Chondrocyte (in vitro differentiated cells): ENCODE results near the gene HTR1E. TPM values are rescaled to one million over a fixed set of nuclear protein-coding genes. Genes with fewer than 3 reads are reported as not detected.

Experiments used
- DNase-seq: peaks from one replicate; pipeline ENCODE4 v3.0.0; 2021; ENCODE audit warnings: mixed read lengths, low spot score
- H3K27ac Mint-ChIP-seq: one replicate; pipeline ENCODE4 v1.8.0; 2021; ENCODE audit warnings: mild to moderate bottlenecking, moderate library complexity, mixed read lengths; ENCODE audit not compliant: unreplicated experiment
- H3K27me3 Mint-ChIP-seq: 2 replicates; pipeline ENCODE4 v1.8.0; 2021; ENCODE audit warnings: low read depth, mixed read lengths
- H3K36me3 Mint-ChIP-seq: 2 replicates; pipeline ENCODE4 v1.8.0; 2021; ENCODE audit warnings: low read depth, mixed read lengths
- H3K4me1 Mint-ChIP-seq: 2 replicates; pipeline ENCODE4 v1.8.0; 2021; ENCODE audit warnings: low read depth, mild to moderate bottlenecking, mixed read lengths
- H3K4me3 Mint-ChIP-seq: one replicate; pipeline ENCODE4 v1.8.0; 2021; ENCODE audit warnings: mild to moderate bottlenecking, moderate library complexity, mixed read lengths; ENCODE audit not compliant: unreplicated experiment
- H3K9me3 Mint-ChIP-seq: 2 replicates; pipeline ENCODE4 v1.8.0; 2021; ENCODE audit warnings: low read depth, mixed read lengths
- total RNA-seq: library from RNA; stranded (reverse); gene quantifications from 3 replicates; pipeline ENCODE4 v1.2.1, GENCODE V29; 2021
- TF ChIP-seq, protein P1 (sequence below): fragments of 200-600 bp; sonication (generic); IDR thresholded peaks from 2 replicates; pipeline ENCODE4 v1.5.0; 2021; ENCODE audit warnings: antibody characterized with exemption, mild to moderate bottlenecking, moderate library complexity

The HTR1E gene
- total RNA-seq, 1 donor from 2014 or later: not detected

DNA sequence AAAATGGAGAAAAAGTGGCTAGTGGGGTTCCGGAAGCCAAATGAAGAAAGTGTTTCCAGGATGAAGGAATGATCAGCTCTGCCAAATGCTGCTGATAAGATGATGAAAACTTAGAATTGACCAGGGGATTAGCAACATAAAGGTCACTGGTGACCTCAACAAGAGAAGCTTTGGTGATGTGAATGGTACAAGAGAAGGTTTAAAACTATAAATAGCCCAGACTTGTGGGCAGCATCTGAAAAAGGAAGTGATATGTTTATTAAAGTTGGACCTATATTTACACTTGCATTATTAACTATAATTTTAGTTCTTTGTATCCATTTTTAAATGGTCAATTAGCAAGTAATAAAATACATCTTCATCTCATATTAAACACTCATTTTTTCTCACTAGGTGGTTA lies 112.5 kb downstream of the HTR1E start:
- Mint-ChIP-seq H3K9me3 (no peaks in the 10 kb centered on the region), H3K36me3 (no peaks in the 10 kb centered on the region), H3K4me3 (no peak overlapping the region), H3K27me3 (peaks cover 43% of the 10 kb centered on the region), H3K27ac (no peak overlapping the region), H3K4me1 (no peaks in the 10 kb centered on the region)
- no peak for DNase-seq
- TF ChIP-seq, protein P1, sequence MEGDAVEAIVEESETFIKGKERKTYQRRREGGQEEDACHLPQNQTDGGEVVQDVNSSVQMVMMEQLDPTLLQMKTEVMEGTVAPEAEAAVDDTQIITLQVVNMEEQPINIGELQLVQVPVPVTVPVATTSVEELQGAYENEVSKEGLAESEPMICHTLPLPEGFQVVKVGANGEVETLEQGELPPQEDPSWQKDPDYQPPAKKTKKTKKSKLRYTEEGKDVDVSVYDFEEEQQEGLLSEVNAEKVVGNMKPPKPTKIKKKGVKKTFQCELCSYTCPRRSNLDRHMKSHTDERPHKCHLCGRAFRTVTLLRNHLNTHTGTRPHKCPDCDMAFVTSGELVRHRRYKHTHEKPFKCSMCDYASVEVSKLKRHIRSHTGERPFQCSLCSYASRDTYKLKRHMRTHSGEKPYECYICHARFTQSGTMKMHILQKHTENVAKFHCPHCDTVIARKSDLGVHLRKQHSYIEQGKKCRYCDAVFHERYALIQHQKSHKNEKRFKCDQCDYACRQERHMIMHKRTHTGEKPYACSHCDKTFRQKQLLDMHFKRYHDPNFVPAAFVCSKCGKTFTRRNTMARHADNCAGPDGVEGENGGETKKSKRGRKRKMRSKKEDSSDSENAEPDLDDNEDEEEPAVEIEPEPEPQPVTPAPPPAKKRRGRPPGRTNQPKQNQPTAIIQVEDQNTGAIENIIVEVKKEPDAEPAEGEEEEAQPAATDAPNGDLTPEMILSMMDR: no peak

DNA sequence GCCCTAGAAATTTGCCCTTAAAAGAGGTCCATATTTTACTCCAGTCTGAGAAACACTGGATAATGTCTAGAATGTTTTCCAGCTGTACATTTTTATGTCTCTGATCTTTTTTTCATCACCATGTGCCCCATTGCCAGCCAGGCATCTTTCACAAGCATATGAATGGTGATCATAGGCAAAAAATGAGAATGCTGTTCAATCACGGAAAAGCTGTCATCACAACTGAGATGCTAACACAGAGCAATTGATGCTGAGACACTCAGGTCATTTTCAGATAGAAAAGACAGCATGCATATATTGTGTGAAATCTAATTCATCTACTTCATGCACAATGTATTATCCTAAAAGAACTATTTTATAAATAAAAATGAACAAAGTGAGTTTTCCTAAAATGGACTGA lies 116.0 kb downstream of the HTR1E start:
- TF ChIP-seq, protein P1: no peak
- peaks cover 53% of the 10 kb centered on the region for H3K27me3 Mint-ChIP-seq
- H3K9me3 Mint-ChIP-seq: no peaks in the 10 kb centered on the region
- no peak for DNase-seq
- H3K4me1 Mint-ChIP-seq: no peaks in the 10 kb centered on the region
- no peak overlapping the region for H3K27ac Mint-ChIP-seq
- H3K36me3 Mint-ChIP-seq: no peaks in the 10 kb centered on the region
- no peak overlapping the region for H3K4me3 Mint-ChIP-seq

DNA sequence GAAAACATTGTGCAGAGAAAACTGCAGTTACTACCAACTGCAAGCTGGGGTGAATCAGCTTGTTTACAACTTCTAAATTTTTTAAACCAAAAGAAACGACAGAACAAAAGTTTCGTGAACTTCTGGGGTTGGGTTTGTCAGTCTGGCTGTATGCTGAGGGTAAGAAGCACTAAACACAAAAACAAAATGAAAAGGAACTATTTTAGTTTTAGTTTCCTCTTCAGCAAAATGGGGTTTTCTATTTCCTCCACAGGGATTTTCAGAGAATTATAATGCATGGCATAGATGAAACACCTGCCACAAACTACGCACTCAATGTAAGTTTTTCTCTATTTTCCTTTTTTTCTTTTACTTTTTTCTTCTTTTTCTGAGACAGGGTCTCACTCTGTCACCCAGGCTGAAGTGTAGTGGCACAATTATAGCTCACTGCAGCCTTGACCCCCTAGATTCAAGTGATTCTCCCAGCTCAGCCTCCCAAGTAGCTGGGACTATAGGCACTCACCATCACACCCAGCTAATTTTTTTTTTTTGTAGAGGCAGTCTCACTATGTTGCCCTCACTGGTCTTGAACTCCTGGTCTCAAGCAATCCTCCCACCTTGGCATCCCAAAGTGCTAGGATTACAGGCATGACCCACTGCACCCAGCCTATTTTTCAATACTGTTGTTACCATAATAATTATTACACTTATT lies 117.0 kb downstream of the HTR1E start:
- TF ChIP-seq, protein P1: no peak
- no peaks in the 10 kb centered on the region for H3K9me3 Mint-ChIP-seq

DNA sequence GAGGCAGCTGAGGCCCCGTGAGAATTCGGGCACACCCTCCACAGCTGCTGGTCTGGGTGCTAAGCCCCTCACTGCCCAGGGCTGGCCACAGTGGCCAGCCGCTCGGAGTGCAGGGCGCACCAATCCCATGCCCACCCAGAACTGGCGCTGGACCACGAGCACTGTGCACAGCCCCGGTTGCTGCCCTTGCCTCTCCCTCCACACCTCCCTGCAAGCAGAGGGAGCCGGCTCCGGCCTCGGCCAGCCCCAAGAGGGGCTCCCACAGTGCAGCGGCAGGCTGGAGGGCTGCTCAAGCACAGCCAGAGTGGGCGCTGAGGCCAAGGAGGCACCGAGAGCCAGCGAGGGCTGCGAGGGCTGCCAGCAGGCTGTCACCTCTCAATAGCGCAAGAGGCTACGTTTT lies 122.6 kb downstream of the HTR1E start:
- no peaks in the 10 kb centered on the region for H3K9me3 Mint-ChIP-seq
- no peaks in the 10 kb centered on the region for H3K4me1 Mint-ChIP-seq
- no peaks in the 10 kb centered on the region for H3K36me3 Mint-ChIP-seq
- no peak overlapping the region for H3K27ac Mint-ChIP-seq
- peaks cover 53% of the 10 kb centered on the region for H3K27me3 Mint-ChIP-seq
- TF ChIP-seq, protein P1: no peak
- H3K4me3 Mint-ChIP-seq: no peak overlapping the region
- no peak for DNase-seq

More for the DNA sequence above, 117.0 kb downstream of the HTR1E start:
- no peaks in the 10 kb centered on the region for H3K36me3 Mint-ChIP-seq
- no peak for DNase-seq
- H3K27me3 Mint-ChIP-seq: peaks cover 49% of the 10 kb centered on the region
- H3K4me3 Mint-ChIP-seq: no peak overlapping the region
- no peaks in the 10 kb centered on the region for H3K4me1 Mint-ChIP-seq
- H3K27ac Mint-ChIP-seq: no peak overlapping the region

DNA sequence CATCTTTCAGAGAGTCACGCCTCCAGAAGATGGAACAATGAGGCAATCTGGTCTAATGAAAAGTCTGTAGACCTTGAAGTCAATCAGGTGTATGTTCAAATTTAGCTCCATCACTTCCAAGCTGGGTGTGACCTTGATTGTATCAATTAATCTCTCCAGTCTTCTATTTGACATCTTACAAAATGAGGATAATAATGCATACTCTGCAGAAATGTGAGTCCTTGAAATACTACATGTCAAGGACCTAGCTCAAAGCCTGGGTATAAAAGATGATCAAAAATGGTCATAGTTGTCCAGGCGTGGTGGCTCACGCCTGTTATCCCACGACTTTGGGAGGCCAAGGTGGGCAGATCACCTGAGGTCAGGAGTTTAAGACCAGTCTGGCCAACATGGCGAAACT lies 127.8 kb downstream of the HTR1E start:
- Mint-ChIP-seq H3K4me1 (peaks cover 3% of the 10 kb centered on the region), H3K36me3 (no peaks in the 10 kb centered on the region), H3K4me3 (no peak overlapping the region), H3K27ac (no peak overlapping the region), H3K9me3 (no peaks in the 10 kb centered on the region), H3K27me3 (peaks cover 49% of the 10 kb centered on the region)
- no peak for DNase-seq
- TF ChIP-seq, protein P1: no peak

Other genes starting within 250 kb of the HTR1E start
- gene CGA, start 157.6 kb downstream of the HTR1E start, total RNA-seq: 1.3 TPM in 1 of 3 replicates, not detected in the others
- 34.6 to 39.6 TPM (median 39.0 TPM) in 3 replicates for gene ZNF292, start 218.0 kb downstream of the HTR1E start, total RNA-seq